PC-9 (cell line): ENCODE measurements around the gene RAD51D. TPM values are rescaled to one million over a fixed set of nuclear protein-coding genes. Genes with fewer than 3 reads are reported as not detected.

ENCODE experiments used
- BruUV-seq: library from RNA; stranded (reverse); fragments of 400-500 nt; replicated peaks from 2 replicates; lab custom pipeline; 2021; lab: Mats Ljungman, UMichigan
- CTCF ChIA-PET: fragments of 300-600 bp; sonication (Branson Sonifier 250); formaldehyde crosslinking; loops from one replicate; lab custom pipeline; 2022; ENCODE audit warnings: antibody characterized with exemption; lab: Charles Lee
- POLR2A ChIA-PET: fragments of 300-600 bp; sonication (Branson Sonifier 250); formaldehyde crosslinking; loops from one replicate; lab custom pipeline; 2022; ENCODE audit warnings: antibody characterized with exemption; ENCODE audit not compliant: unreplicated experiment; lab: Charles Lee
- DNase-seq, 2 experiments: peaks; one replicate each; pipeline versions ENCODE4 v3.0.0 to v3.0.0-alpha.2; 2015 to 2022; ENCODE audit warnings: mixed read lengths in 1 of 2
- H2AFZ ChIP-seq: fragments of 200-600 bp; sonication (generic); 2 replicates; pipeline ENCODE4 v1.8.1; 2017; ENCODE audit warnings: antibody characterized with exemption
- H3F3A ChIP-seq: fragments of 200-600 bp; sonication (generic); 2 replicates; pipeline ENCODE4 v1.8.1; 2017; ENCODE audit warnings: antibody characterized with exemption, mild to moderate bottlenecking, low read depth; ENCODE audit not compliant: insufficient read depth
- H3K27ac ChIP-seq: fragments of 200-600 bp; sonication (generic); 2 replicates; pipeline ENCODE4 v1.6.1; 2016; ENCODE audit warnings: mixed run types
- H3K27me3 ChIP-seq: fragments of 200-600 bp; sonication (generic); 2 replicates; pipeline ENCODE4 v1.6.1; 2016; ENCODE audit warnings: low read depth, mixed run types; ENCODE audit not compliant: insufficient read depth
- H3K36me3 ChIP-seq: fragments of 200-600 bp; sonication (generic); 2 replicates; pipeline ENCODE4 v1.6.1; 2016; ENCODE audit warnings: low read depth, mixed run types
- H3K4me1 ChIP-seq: fragments of 200-600 bp; sonication (generic); replicated peaks from 2 replicates; pipeline ENCODE4 v1.6.1; 2016; ENCODE audit warnings: mixed run types; ENCODE audit not compliant: insufficient read depth
- H3K4me2 ChIP-seq: fragments of 200-600 bp; sonication (generic); 2 replicates; pipeline ENCODE4 v1.6.1; 2017; ENCODE audit warnings: mixed run types
- H3K4me3 ChIP-seq: fragments of 200-600 bp; sonication (generic); 2 replicates; pipeline ENCODE4 v1.6.1; 2016; ENCODE audit warnings: mixed run types
- H3K79me2 ChIP-seq: fragments of 200-600 bp; sonication (generic); 2 replicates; pipeline ENCODE4 v1.6.1; 2017; ENCODE audit warnings: low read depth, mixed run types
- H3K9me2 ChIP-seq: fragments of 200-600 bp; sonication (generic); 2 replicates; pipeline ENCODE4 v1.8.1; 2017; ENCODE audit warnings: mild to moderate bottlenecking; ENCODE audit not compliant: insufficient read depth
- H3K9me3 ChIP-seq: fragments of 200-600 bp; sonication (generic); 2 replicates; pipeline ENCODE4 v1.8.1; 2016; ENCODE audit warnings: low read depth; ENCODE audit not compliant: insufficient read depth
- H4K20me1 ChIP-seq: fragments of 200-600 bp; sonication (generic); 2 replicates; pipeline ENCODE4 v1.8.1; 2017; ENCODE audit not compliant: insufficient read depth
- EZH2 ChIP-seq: fragments of 200-600 bp; sonication (generic); IDR thresholded peaks from 2 replicates; pipeline ENCODE4 v1.8.0; 2017; ENCODE audit warnings: antibody characterized with exemption, low read depth
- intact Hi-C: fragments of 100-400 bp; cut with micrococcal nuclease; formaldehyde crosslinking; loops from one replicate; pipeline ENCODE4 v1.10.0; 2022; ENCODE audit not compliant: unreplicated experiment
- total RNA-seq: library from RNA; stranded (reverse); gene quantifications from 2 replicates; pipeline ENCODE4 v1.2.3, GENCODE V29; 2021
- TF ChIP-seq, protein P1 (sequence below): fragments of 200-600 bp; sonication (generic); conservative IDR thresholded peaks from 2 replicates; pipeline ENCODE4 v1.6.1; 2017; ENCODE audit warnings: mixed run types, antibody characterized with exemption, mild to moderate bottlenecking, moderate library complexity

The RAD51D gene
- total RNA-seq, 1 experiment from 2014 or later, result 7.8 TPM

- no TSS peak for BruUV-seq
- no peak for DNase-seq
- H3K4me2 ChIP-seq, result peak overlapping the region; percentile 60
- 0 out of 2 replicates have a peak, but pooled peaks cover 7% of the 10 kb centered on the region for H4K20me1 ChIP-seq
- no peak overlapping the region for H3K4me3 ChIP-seq
- POLR2A ChIA-PET, result interaction anchor here (0.7 kb wide), 1 partner anchor 61 kb away, joined by 5 read pairs; no protein-coding TSS in a partner anchor
- H3K9me2 ChIP-seq, result no peaks in the 10 kb centered on the region
- peaks cover 49% of the 10 kb centered on the region for H3K4me1 ChIP-seq
- TF ChIP-seq EZH2, result no peak
- TF ChIP-seq, protein P1, sequence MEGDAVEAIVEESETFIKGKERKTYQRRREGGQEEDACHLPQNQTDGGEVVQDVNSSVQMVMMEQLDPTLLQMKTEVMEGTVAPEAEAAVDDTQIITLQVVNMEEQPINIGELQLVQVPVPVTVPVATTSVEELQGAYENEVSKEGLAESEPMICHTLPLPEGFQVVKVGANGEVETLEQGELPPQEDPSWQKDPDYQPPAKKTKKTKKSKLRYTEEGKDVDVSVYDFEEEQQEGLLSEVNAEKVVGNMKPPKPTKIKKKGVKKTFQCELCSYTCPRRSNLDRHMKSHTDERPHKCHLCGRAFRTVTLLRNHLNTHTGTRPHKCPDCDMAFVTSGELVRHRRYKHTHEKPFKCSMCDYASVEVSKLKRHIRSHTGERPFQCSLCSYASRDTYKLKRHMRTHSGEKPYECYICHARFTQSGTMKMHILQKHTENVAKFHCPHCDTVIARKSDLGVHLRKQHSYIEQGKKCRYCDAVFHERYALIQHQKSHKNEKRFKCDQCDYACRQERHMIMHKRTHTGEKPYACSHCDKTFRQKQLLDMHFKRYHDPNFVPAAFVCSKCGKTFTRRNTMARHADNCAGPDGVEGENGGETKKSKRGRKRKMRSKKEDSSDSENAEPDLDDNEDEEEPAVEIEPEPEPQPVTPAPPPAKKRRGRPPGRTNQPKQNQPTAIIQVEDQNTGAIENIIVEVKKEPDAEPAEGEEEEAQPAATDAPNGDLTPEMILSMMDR, result no peak
- H2AFZ ChIP-seq, result no peak overlapping the region
- H3K36me3 ChIP-seq, result no peaks in the 10 kb centered on the region
- peaks cover 44% of the 10 kb centered on the region for H3F3A ChIP-seq
- H3K27me3 ChIP-seq, result no peaks in the 10 kb centered on the region
- peaks cover 43% of the 10 kb centered on the region for H3K79me2 ChIP-seq
- H3K27ac ChIP-seq, result no peak overlapping the region; the same call in 1 of the 2 replicates
- intact Hi-C loops, result no loop called here
- no peaks in the 10 kb centered on the region for H3K9me3 ChIP-seq
- CTCF ChIA-PET, result no interaction called here
Observed at GRCh38 chr17:35074711-35075707, 44.7 kb downstream of the RAD51D start.

DNA sequence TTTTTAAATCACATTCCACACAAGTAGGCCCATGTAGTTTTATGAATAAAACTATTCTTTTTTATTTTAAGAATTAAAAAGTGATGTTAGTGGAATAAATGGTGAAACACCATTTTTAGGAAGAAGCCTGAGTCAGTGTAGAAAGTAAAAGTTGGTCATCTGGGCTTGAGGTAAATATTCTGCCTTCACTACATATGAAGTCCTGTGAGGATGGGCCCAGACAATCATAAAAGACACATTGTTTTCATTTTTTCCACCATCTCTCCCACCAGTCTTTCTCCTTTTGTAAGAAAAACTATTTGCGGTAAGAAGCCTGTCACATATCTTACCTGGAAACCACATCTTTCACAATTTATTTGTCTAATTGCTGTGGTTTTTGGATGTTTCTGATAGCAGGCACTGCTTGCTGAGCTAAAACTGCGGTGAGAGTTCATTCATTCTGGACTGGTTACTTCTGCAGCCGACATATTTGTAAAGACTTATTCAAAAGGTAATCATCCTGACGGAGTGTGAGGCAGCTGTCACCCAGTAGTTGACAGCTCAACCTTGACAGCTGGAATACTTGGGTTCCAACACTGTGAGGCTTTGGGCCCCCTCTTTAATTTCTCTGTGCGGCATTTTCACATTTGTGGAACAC, 45.6 kb downstream of the RAD51D start:
- Histone ChIP-seq H3K4me1 (peaks cover 40% of the 10 kb centered on the region), H3K9me2 (no peaks in the 10 kb centered on the region), H3K4me2 (peak overlapping the region; percentile 60), H3K79me2 (peaks cover 40% of the 10 kb centered on the region), H3K9me3 (no peaks in the 10 kb centered on the region), H4K20me1 (0 out of 2 replicates have a peak, but pooled peaks cover 7% of the 10 kb centered on the region), H3K36me3 (no peaks in the 10 kb centered on the region), H3K27me3 (no peaks in the 10 kb centered on the region), H3K4me3 (no peak overlapping the region), H3K27ac (peak overlapping the region; percentile 45), H2AFZ (no peak overlapping the region), H3F3A (peaks cover 37% of the 10 kb centered on the region)
- DNase-seq, result peak in 1 of 2 experiments; percentile 95
- POLR2A ChIA-PET, result interaction anchor here (0.7 kb wide), 1 partner anchor 60 kb away, joined by 5 read pairs; no protein-coding TSS in a partner anchor
- BruUV-seq, result no TSS peak
- no peak for TF ChIP-seq EZH2
- TF ChIP-seq, protein P1, result no peak
- CTCF ChIA-PET, result no interaction called here
- intact Hi-C loops, result no loop called here

GRCh38 chr17:35073183-35073790, 46.4 kb downstream of the RAD51D start:
- peak overlapping the region; percentile 45 for H3K27ac ChIP-seq
- POLR2A ChIA-PET, result no interaction called here
- peaks cover 35% of the 10 kb centered on the region for H3F3A ChIP-seq
- H4K20me1 ChIP-seq, result 0 out of 2 replicates have a peak, but pooled peaks cover 7% of the 10 kb centered on the region
- H3K9me2 ChIP-seq, result no peaks in the 10 kb centered on the region
- BruUV-seq, result no TSS peak
- peaks cover 35% of the 10 kb centered on the region for H3K4me1 ChIP-seq
- CTCF ChIA-PET, result no interaction called here
- no peak overlapping the region for H3K4me3 ChIP-seq
- H3K36me3 ChIP-seq, result no peaks in the 10 kb centered on the region
- TF ChIP-seq, protein P1, result no peak
- TF ChIP-seq EZH2, result no peak
- no peaks in the 10 kb centered on the region for H3K27me3 ChIP-seq
- H3K9me3 ChIP-seq, result no peaks in the 10 kb centered on the region
- H3K79me2 ChIP-seq, result peaks cover 35% of the 10 kb centered on the region
- intact Hi-C loops, result no loop called here
- no peak overlapping the region for H2AFZ ChIP-seq
- DNase-seq, result peak in 1 of 2 experiments; percentile 86
- peak overlapping the region; percentile 60 for H3K4me2 ChIP-seq
